Measurements from ENCODE around the gene MS4A10. TPM values are rescaled to one million over a fixed set of nuclear protein-coding genes. Genes with fewer than 3 reads are reported as not detected.

MS4A10 gene
- total and polyA plus RNA-seq, 9 donors, result 0.36 TPM; not detected in 8

DNA sequence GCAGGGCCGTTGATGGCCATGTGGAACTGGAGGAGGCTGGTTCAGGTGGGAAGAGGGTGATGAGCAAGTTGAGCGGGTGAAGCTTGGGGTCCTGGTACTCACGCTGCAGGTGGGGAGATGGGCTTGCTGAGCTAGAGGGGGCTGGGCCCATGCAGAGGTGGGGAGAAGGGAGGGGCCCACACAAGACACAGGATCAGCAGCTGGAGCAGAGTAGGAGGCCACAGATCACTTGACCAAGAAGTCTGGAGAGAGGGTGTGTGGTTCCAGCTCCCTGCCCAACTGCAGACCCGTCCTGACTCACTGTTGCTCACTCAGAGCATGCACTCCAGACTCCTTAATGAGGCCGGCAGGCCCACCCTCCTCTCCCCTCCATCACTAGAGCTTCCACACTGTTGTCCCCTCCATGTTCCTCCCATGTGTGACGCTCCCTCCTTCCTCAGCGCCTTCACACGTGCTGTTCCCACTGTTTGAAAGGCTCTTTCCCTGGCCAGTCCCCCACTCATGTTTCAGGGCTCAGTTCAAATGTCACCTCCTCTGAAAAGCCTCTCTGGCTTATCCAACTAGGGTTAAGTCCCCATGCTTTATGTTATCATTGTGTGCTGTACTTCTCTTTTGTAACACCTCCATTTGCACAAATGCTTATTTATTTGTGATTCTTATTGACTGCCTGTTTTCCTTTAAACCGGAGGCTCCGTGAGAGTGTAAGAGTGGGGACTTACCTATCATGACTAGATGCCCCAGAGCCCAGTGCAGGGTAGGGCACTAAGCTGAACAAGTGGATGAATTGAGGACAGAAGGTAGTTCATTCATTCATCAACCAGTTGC is 59.1 kb downstream of the MS4A10 start:
- DNase-seq, result no peak
- TF ChIP-seq, protein P1, sequence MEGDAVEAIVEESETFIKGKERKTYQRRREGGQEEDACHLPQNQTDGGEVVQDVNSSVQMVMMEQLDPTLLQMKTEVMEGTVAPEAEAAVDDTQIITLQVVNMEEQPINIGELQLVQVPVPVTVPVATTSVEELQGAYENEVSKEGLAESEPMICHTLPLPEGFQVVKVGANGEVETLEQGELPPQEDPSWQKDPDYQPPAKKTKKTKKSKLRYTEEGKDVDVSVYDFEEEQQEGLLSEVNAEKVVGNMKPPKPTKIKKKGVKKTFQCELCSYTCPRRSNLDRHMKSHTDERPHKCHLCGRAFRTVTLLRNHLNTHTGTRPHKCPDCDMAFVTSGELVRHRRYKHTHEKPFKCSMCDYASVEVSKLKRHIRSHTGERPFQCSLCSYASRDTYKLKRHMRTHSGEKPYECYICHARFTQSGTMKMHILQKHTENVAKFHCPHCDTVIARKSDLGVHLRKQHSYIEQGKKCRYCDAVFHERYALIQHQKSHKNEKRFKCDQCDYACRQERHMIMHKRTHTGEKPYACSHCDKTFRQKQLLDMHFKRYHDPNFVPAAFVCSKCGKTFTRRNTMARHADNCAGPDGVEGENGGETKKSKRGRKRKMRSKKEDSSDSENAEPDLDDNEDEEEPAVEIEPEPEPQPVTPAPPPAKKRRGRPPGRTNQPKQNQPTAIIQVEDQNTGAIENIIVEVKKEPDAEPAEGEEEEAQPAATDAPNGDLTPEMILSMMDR (IDR thresholded peaks at IDR 0.05), result no peak
- TF ChIP-seq POLR2A (IDR thresholded peaks at IDR 0.05) (no peak), EP300 (IDR thresholded peaks at IDR 0.05) (no peak)
- no peak overlapping the region for H3K4me3 ChIP-seq
- no peak overlapping the region for H3K27ac ChIP-seq
- H3K9me3 ChIP-seq, result no peaks in the 10 kb centered on the region
- peaks cover 16% of the 10 kb centered on the region for H3K4me1 ChIP-seq (ENCODE audit: insufficient read depth)
- no peaks in the 10 kb centered on the region for H3K27me3 ChIP-seq
- no peaks in the 10 kb centered on the region for H3K36me3 ChIP-seq
- 47 to 55% (median 52%) methylated on average over 10 of the region's 10 CpGs for WGBS, 3 donors
- intact Hi-C loops (cut with DNase I), result loop anchor here in 1 of 4 donors (10.0 kb wide), 1 partner anchor 51 kb away; no protein-coding TSS in a partner anchor

DNA sequence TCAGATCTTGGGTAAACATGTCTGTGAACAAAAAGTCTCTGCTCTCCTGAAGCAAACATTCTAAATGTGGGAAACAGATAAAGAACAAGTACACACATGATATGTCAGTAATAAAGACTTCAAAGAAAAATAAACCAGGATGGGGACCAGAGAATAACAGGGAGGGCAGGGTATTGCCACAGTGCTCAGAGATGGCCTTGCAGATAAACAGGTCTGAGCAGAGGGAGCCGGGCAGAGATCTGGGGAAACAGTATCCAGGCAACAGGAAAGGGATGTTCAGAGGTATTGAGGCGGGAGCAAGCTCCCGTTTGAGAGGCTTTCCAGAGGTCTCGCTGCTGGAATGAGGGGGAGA is 59.7 kb downstream of the MS4A10 start:
- WGBS, 3 donors, result 23 to 33% (median 29%) methylated on average over 4 of the region's 4 CpGs
- Histone ChIP-seq H3K27ac (no peak overlapping the region), H3K36me3 (no peaks in the 10 kb centered on the region), H3K27me3 (no peaks in the 10 kb centered on the region), H3K4me1 (ENCODE audit: insufficient read depth) (peaks cover 16% of the 10 kb centered on the region), H3K9me3 (no peaks in the 10 kb centered on the region), H3K4me3 (no peak overlapping the region)
- TF ChIP-seq EP300 (IDR thresholded peaks at IDR 0.05), result no peak
- TF ChIP-seq, protein P1 (IDR thresholded peaks at IDR 0.05), result no peak
- TF ChIP-seq POLR2A (IDR thresholded peaks at IDR 0.05), result no peak
- intact Hi-C loops (cut with DNase I), result loop anchor here in 1 of 4 donors (10.0 kb wide), 1 partner anchor 50 kb away; no protein-coding TSS in a partner anchor
- DNase-seq, result no peak

DNA sequence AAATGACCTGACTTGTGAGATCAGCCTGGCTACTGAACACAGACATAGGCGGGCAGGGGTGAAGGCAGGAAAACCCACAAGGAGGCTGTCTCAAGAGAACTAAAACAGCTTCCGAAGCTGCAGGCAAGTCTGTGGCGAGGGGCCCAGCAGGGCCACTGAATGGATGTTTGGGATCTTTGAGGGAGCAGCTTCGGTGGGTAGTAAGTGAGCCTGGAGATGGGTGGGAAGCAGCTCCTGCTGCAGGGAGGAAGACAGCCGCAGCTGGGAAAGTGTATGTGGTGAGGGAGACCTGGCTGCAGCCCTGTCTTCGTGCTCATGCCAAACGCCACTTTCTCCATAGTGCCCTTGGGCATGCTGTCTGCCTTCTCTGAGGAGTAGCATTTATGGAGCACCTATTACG is 60.2 kb downstream of the MS4A10 start:
- DNase-seq, result no peak
- H3K4me3 ChIP-seq, result no peak overlapping the region

DNA sequence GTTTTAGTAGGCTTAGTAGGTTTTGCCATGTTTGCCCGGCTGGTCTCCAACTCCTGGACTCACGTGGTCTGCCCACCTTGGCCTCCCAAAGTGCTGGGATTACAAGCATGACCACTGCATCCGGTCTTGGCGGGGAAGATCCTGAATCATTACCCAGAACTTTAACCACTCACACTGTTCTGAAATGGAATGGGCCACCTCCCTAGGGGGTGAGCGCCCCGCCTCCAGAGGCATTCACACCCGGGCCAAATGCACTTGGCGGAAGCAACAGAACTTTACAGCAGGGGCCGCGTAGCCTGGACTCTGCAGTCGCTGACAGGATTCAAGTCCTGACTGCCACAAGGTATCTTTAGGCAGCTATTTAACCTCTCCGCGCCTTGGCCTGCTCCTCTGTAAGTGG is 62.1 kb downstream of the MS4A10 start:
- Histone ChIP-seq H3K27ac (no peak overlapping the region), H3K27me3 (no peaks in the 10 kb centered on the region), H3K4me3 (no peak overlapping the region), H3K9me3 (no peaks in the 10 kb centered on the region), H3K36me3 (no peaks in the 10 kb centered on the region), H3K4me1 (ENCODE audit: insufficient read depth) (peaks cover 6% of the 10 kb centered on the region)
- TF ChIP-seq EP300 (IDR thresholded peaks at IDR 0.05) (no peak), POLR2A (IDR thresholded peaks at IDR 0.05) (no peak)
- TF ChIP-seq, protein P1 (IDR thresholded peaks at IDR 0.05), result no peak
- 74 to 83% (median 75%) methylated on average over 13 of the region's 13 CpGs for WGBS, 3 donors
- no peak for DNase-seq
- intact Hi-C loops (cut with DNase I), result loop anchor here in 1 of 4 donors (10.0 kb wide), 1 partner anchor 48 kb away; no protein-coding TSS in a partner anchor

More for the DNA sequence above, 60.2 kb downstream of the MS4A10 start:
- Histone ChIP-seq H3K27me3 (no peaks in the 10 kb centered on the region), H3K4me1 (ENCODE audit: insufficient read depth) (peaks cover 16% of the 10 kb centered on the region), H3K9me3 (no peaks in the 10 kb centered on the region), H3K36me3 (no peaks in the 10 kb centered on the region), H3K27ac (no peak overlapping the region)
- intact Hi-C loops (cut with DNase I), result loop anchor here in 1 of 4 donors (10.0 kb wide), 1 partner anchor 49 kb away; no protein-coding TSS in a partner anchor
- 78 to 86% (median 82%) methylated on average over 8 of the region's 8 CpGs for WGBS, 3 donors
- no peak for TF ChIP-seq EP300 (IDR thresholded peaks at IDR 0.05)
- no peak for TF ChIP-seq POLR2A (IDR thresholded peaks at IDR 0.05)
- TF ChIP-seq, protein P1 (IDR thresholded peaks at IDR 0.05), result no peak
